HG03565 (cell line): ENCODE data around the gene OR2AE1.
A peak's percentile ranks its signal among the peaks of the same experiment; 100 is the strongest.
"Not testable (repeated sequence)": the region's sequence is repeated elsewhere in the genome, so short reads cannot be mapped to it uniquely, and the experiment has no call there.

ENCODE experiments used
- ATAC-seq: cut with Tn5 transposase; IDR thresholded peaks from one replicate; pipeline ENCODE4 v1.9.1; 2021; ENCODE audit warnings: mild to moderate bottlenecking, moderate library complexity; ENCODE audit not compliant: unreplicated experiment

OR2AE1 gene

GRCh38 chr7:99876933-99877332 lies at the start of gene OR2AE1:
Gene OR2AE1 (minus strand): TSS chr7:99877033. CDS start chr7:99877033, 0 bp downstream.
- ATAC-seq: no peak

- ATAC-seq: no peak
These were observed 49.5 kb upstream of the OR2AE1 start for GRCh38 chr7:99926321-99926720.

GRCh38 chr7:99923200-99923599 lies 46.4 kb upstream of the OR2AE1 start:
- no peak for ATAC-seq

- no peak for ATAC-seq
These were observed 43.3 kb upstream of the OR2AE1 start for GRCh38 chr7:99920149-99920548.

GRCh38 chr7:99919814-99920112 lies 42.9 kb upstream of the OR2AE1 start:
- no peak for ATAC-seq

GRCh38 chr7:99918959-99919813 lies 42.4 kb upstream of the OR2AE1 start, which contains the start of gene TRIM4:
Gene TRIM4 (minus strand): TSS chr7:99919530. CDS start chr7:99919401, 129 bp downstream.
- peak; percentile 85 for ATAC-seq

- ATAC-seq: no peak
These were observed 34.1 kb upstream of the OR2AE1 start for GRCh38 chr7:99910976-99911375.

GRCh38 chr7:99901581-99901980 lies 24.7 kb upstream of the OR2AE1 start:
- ATAC-seq: no peak

GRCh38 chr7:99899830-99900519 lies 23.1 kb upstream of the OR2AE1 start:
- ATAC-seq: no peak

- no peak for ATAC-seq
These were observed 22.0 kb upstream of the OR2AE1 start for GRCh38 chr7:99898836-99899235.

GRCh38 chr7:99898023-99898357 lies 21.2 kb upstream of the OR2AE1 start:
- ATAC-seq: no peak

GRCh38 chr7:99897322-99898022 lies 20.6 kb upstream of the OR2AE1 start:
- no peak for ATAC-seq

GRCh38 chr7:99894738-99895137 lies 17.9 kb upstream of the OR2AE1 start:
- ATAC-seq: no peak

- ATAC-seq: no peak
These were observed 16.4 kb upstream of the OR2AE1 start for GRCh38 chr7:99893280-99893679.

- ATAC-seq: not testable (repeated sequence)
These were observed 13.5 kb upstream of the OR2AE1 start for GRCh38 chr7:99890348-99890747.

- not testable (repeated sequence) for ATAC-seq
These were observed 11.5 kb upstream of the OR2AE1 start for GRCh38 chr7:99888366-99888765.

GRCh38 chr7:99881370-99881769 lies 4.5 kb upstream of the OR2AE1 start:
- no peak for ATAC-seq

GRCh38 chr7:99876491-99876890 lies 342 bp downstream of the OR2AE1 start:
- no peak for ATAC-seq

- no peak for ATAC-seq
These were observed 8.6 kb downstream of the OR2AE1 start for GRCh38 chr7:99868246-99868645.

- ATAC-seq: not testable (repeated sequence)
These were observed 9.4 kb downstream of the OR2AE1 start for GRCh38 chr7:99867477-99867876.

- ATAC-seq: no peak
These were observed 12.9 kb downstream of the OR2AE1 start for GRCh38 chr7:99863847-99864440.
